Omental fat pad (tissue), 4 donors: Measurements from ENCODE around the gene BMP7. TPM values are rescaled to one million over a fixed set of nuclear protein-coding genes. Genes with fewer than 3 reads are reported as not detected.
"Not testable (repeated sequence)": the region's sequence is repeated elsewhere in the genome, so short reads cannot be mapped to it uniquely, and the experiment has no call there.

Experiments
- ATAC-seq: fragments of 150-250 bp; one replicate; pipeline ENCODE4 v1.9.1; 2016; ENCODE audit warnings: mild to moderate bottlenecking, moderate library complexity; ENCODE audit not compliant: low FRiP score
- DNase-seq: peaks from one replicate; pipeline ENCODE4 v3.0.0-alpha.2; 2019; ENCODE audit warnings: low spot score
- CTCF ChIP-seq, 3 donors: fragments of 450-650 bp; IDR thresholded peaks; one replicate each; pipeline ENCODE4 v1.5.1; 2016 to 2017; ENCODE audit warnings: antibody characterized with exemption in 3 of 3, mild to moderate bottlenecking in 3 of 3, moderate library complexity in 2 of 3
- total RNA-seq, 4 donors: library from RNA; depleted of rRNA; stranded (reverse); fragments of >200 nt; gene quantifications; one replicate each; pipeline ENCODE4 v1.1.0, GENCODE V29; 2016

Gene BMP7
- total RNA-seq, 4 donors from 2014 or later, result 0.79 to 5.1 (median 1.7) TPM

- DNase-seq (no peak), ATAC-seq (no peak)
- no peak for TF ChIP-seq CTCF (IDR thresholded peaks at IDR 0.05)
Measured at GRCh38 chr20:57280221-57280620, 13.8 kb upstream of the BMP7 start.

GRCh38 chr20:57279548-57279947 is 13.1 kb upstream of the BMP7 start:
- ATAC-seq, DNase-seq: not testable (repeated sequence)

- no peak for TF ChIP-seq CTCF (IDR thresholded peaks at IDR 0.05)
- DNase-seq, result no peak
- ATAC-seq, result no peak
Measured at GRCh38 chr20:57278457-57278856, 12.0 kb upstream of the BMP7 start.

- no peak for DNase-seq
- no peak for TF ChIP-seq CTCF (IDR thresholded peaks at IDR 0.05)
- ATAC-seq, result no peak
Measured at GRCh38 chr20:57277398-57278105, 11.1 kb upstream of the BMP7 start.

- no peak for TF ChIP-seq CTCF (IDR thresholded peaks at IDR 0.05)
- ATAC-seq (no peak), DNase-seq (no peak)
Measured at GRCh38 chr20:57276221-57276620, 9.8 kb upstream of the BMP7 start.

GRCh38 chr20:57275813-57276212 is 9.4 kb upstream of the BMP7 start:
- DNase-seq, result no peak
- TF ChIP-seq CTCF (IDR thresholded peaks at IDR 0.05), result no peak
- ATAC-seq, result no peak

GRCh38 chr20:57275334-57275733 is 8.9 kb upstream of the BMP7 start:
- TF ChIP-seq CTCF (IDR thresholded peaks at IDR 0.05), result no peak
- no peak for DNase-seq
- no peak for ATAC-seq
